Forelimb muscle (tissue), 1 donor: ENCODE results near the gene CRISP2. TPM values are rescaled to one million over a fixed set of nuclear protein-coding genes. Genes with fewer than 3 reads are reported as not detected.

Experiments
- DNase-seq: peaks from one replicate; pipeline ENCODE4 v3.0.0-alpha.2; 2013; ENCODE audit warnings: low read depth
- polyA plus RNA-seq: library from polyadenylated mRNA; unstranded; fragments of 120-200 nt; gene quantifications from one replicate; pipeline ENCODE4 v1.2.1, GENCODE V29; 2013; ENCODE audit not compliant: insufficient read length

Gene CRISP2
- polyA plus RNA-seq, 1 donor = not detected

- DNase-seq = no peak
Measured at GRCh38 chr6:49662231-49662891, 51.0 kb downstream of the CRISP2 start.

GRCh38 chr6:49653942-49654341 is 59.4 kb downstream of the CRISP2 start:
- no peak for DNase-seq

DNA sequence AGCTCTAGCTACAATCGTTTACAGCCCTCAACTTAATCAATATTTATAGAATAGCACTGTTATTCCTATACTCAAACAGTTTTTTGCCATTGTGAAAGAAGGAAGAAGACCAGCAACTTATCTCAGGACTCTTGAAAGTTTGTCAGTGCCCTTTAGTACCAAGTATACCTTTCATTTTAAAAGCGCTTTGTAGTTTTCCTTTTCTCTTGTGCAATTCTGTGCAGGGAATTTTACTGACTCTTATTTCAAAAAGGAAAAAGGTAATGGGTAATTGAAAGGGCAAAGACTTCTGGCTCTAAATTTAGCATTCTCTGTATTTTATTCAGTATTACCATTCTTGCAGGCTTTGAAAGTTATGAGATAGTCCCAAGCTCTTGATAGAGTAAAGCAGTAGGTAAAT is 59.9 kb downstream of the CRISP2 start:
- DNase-seq = no peak

- no peak for DNase-seq
Measured at GRCh38 chr6:49651239-49651638, 62.1 kb downstream of the CRISP2 start.

DNA sequence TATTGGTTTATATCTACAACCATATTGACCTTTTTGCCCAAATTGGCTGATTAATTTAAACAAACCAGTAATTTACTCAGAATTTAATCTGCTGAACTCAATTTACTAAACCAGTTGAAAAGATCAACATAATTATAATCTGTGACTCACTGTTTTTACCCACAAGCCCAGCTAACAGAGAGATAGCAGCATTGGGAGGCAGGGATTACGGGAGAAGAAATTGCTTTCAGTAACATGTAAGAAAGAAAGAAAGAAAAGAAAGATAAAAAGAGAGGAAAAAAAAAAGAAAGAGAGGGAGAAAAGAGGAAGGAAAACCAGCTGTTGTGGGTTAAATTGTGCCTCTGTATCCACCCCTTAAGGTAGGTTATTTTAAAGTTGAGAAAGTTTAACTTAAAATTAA is 63.4 kb downstream of the CRISP2 start:
- DNase-seq = no peak

GRCh38 chr6:49648036-49648435 is 65.3 kb downstream of the CRISP2 start:
- no peak for DNase-seq

DNA sequence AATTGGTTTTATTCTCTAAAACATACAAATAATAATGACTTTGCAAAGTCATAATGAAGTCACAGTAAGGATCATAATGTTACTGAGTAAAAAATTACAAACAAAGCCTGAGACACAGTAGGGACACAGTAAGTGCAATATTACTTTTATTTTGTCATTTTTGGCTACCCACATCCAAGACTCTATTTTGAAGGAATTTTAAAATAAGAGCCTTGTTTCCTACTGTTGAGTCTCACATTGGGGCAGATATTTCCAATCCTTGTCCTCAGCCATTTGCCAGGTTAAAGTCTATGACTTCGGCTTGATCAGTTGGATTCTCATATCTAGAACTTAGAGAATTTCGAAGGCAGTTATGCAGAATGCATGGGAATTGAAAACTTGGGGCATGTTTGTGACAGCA is 65.9 kb downstream of the CRISP2 start:
- no peak for DNase-seq

- no peak for DNase-seq
Measured at GRCh38 chr6:49646942-49647341, 66.4 kb downstream of the CRISP2 start.

- DNase-seq = no peak
Measured at GRCh38 chr6:49646130-49646824, 67.1 kb downstream of the CRISP2 start.

DNA sequence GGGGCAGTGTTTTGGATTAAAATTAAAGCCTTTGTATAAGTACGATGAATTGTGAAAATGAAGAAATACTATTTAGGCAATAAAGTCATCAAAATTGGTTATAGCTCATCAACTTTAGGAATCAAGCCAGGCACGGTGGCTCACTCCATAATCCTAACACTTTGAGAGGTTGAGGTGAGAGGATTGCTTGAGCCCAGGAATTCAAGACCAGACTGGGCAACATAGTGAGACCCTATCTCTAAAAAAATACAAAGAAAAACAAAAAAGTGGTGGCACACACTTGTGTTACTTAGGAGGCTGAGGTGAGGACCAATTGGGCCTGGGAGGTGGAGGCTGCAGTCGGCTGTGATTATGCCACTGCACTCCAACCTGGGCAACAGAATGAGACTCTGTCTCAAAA is 68.2 kb downstream of the CRISP2 start:
- DNase-seq = no peak

Other genes starting within 250 kb of the CRISP2 start
- not detected for gene GLYATL3, start 213.6 kb downstream of the CRISP2 start, polyA plus RNA-seq
- 3.2 TPM for gene C6orf141, start 162.9 kb downstream of the CRISP2 start, polyA plus RNA-seq
- gene RHAG, start 76.7 kb downstream of the CRISP2 start, polyA plus RNA-seq = 0.80 TPM
- gene CRISP3, start 30.8 kb upstream of the CRISP2 start, polyA plus RNA-seq = 0.28 TPM
- gene PGK2, start 73.7 kb upstream of the CRISP2 start, polyA plus RNA-seq = not detected
- gene CRISP1, start 153.0 kb upstream of the CRISP2 start, polyA plus RNA-seq = not detected